D721Med (cell line): Measurements from ENCODE around the gene EFNA5.

Source experiments
- DNase-seq: peaks from one replicate; pipeline ENCODE4 v3.0.0; 2011; ENCODE audit warnings: low spot score; ENCODE audit not compliant: insufficient read length
- FAIRE-seq: peaks from 2 replicates; lab custom pipeline; 2011; peaks lifted over from hg19 to GRCh38; lab: Jason Lieb, UNC
- CTCF ChIP-seq: IDR thresholded peaks from 2 replicates; pipeline ENCODE4 v1.5.1; 2012; ENCODE audit warnings: mild to moderate bottlenecking, control low read depth; ENCODE audit not compliant: insufficient read depth; ENCODE audit errors: missing control alignments

Gene EFNA5

GRCh38 chr5:107646418-107646817 lies 24.3 kb downstream of the EFNA5 start:
- FAIRE-seq (no peak), DNase-seq (no peak)
- no peak for TF ChIP-seq CTCF

GRCh38 chr5:107640568-107640967 lies 30.2 kb downstream of the EFNA5 start:
- FAIRE-seq (no peak), DNase-seq (no peak)
- no peak for TF ChIP-seq CTCF

GRCh38 chr5:107639990-107640389 lies 30.7 kb downstream of the EFNA5 start:
- FAIRE-seq (no peak), DNase-seq (no peak)
- no peak for TF ChIP-seq CTCF

- FAIRE-seq = no peak
- DNase-seq = no peak
- no peak for TF ChIP-seq CTCF
These were observed 34.2 kb downstream of the EFNA5 start for GRCh38 chr5:107636555-107636954.

GRCh38 chr5:107636068-107636467 lies 34.7 kb downstream of the EFNA5 start:
- DNase-seq (no peak), FAIRE-seq (no peak)
- no peak for TF ChIP-seq CTCF

GRCh38 chr5:107634981-107635848 lies 35.5 kb downstream of the EFNA5 start:
- DNase-seq (no peak), FAIRE-seq (no peak)

More at GRCh38 chr5:107634981-107635848, 35.5 kb downstream of the EFNA5 start:
- TF ChIP-seq CTCF = no peak
